ENCODE results near the gene SYNC. TPM values are rescaled to one million over a fixed set of nuclear protein-coding genes. Genes with fewer than 3 reads are reported as not detected.
A peak's percentile ranks its signal among the peaks of the same experiment; 100 is the strongest.

SYNC gene
- total and polyA plus RNA-seq, 9 of the 15 experiments (the other 6 are each of a cell fraction or from before 2014, with no cell fraction given) = 0.49 to 1.1 (median 0.87) TPM

DNA sequence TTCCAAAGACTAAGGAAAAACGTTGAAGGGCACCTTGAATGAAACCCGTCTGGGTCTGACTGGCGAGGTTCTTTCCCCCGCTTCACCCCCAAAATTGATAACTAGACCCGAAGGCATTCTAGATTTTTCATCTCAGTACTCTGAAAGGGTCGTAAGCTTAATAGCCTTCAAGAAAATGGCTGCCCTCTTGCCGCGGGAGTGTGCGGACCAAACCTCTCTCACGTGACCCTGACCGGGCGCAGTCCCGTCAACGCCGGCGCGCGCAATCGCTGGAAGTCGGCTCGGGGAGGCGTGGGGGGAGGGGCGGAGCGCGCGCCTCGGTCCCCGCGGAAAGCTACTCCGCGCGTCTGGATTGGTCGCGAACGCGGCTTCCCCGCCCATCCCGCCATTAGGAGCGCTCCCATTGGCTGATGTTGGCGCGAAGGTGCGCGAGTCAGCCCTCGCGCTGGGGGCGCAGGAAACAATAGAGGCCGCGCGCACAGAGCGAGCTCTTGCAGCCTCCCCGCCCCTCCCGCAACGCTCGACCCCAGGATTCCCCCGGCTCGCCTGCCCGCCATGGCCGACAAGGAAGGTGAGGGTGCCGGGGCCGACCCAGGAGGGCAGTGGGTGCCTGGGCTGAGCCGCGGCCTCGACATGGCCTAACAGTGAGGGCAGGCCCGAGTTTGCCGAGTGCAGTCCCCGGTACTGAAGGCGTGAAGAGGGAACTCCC lies 51.7 kb downstream of the SYNC start, which contains the start of gene RBBP4 (continued):
- TF ChIP-seq CBX8 (IDR thresholded peaks at IDR 0.05; ENCODE audit: borderline replicate concordance, extremely low read depth, low read depth, low read length, poor library complexity, severe bottlenecking) (no peak), ZNF785 (CRISPR knock-in tag; IDR thresholded peaks at IDR 0.05) (no peak), ILK (tag; IDR thresholded peaks at IDR 0.05; ENCODE audit: borderline replicate concordance, low read depth) (peak; percentile 76), SMC3 (conservative IDR thresholded peaks at IDR 0.05; ENCODE audit: insufficient read depth, low read depth, low read length) (no peak), FOXJ3 (CRISPR knock-in tag; IDR thresholded peaks at IDR 0.05) (no peak), RBM22 (IDR thresholded peaks at IDR 0.05; ENCODE audit: low read depth, low read length, poor library complexity, severe bottlenecking) (peak; percentile 34), BDP1 (IDR thresholded peaks at IDR 0.05; ENCODE audit: insufficient read depth, insufficient read length) (no peak), ZNF274 (IDR thresholded peaks at IDR 0.05; ENCODE audit: borderline replicate concordance, low read depth, low read length) (no peak), EP300 (IDR thresholded peaks at IDR 0.05; ENCODE audit: low read length) (no peak; the same call in 1 of the 2 replicates), KLF1 (tag; IDR thresholded peaks at IDR 0.05) (peak; percentile 93), PML (IDR thresholded peaks at IDR 0.05; ENCODE audit: low read length) (peak; percentile 31; the same call in 1 of the 2 replicates), ILF3 (IDR thresholded peaks at IDR 0.05; ENCODE audit: borderline replicate concordance) (no peak), KDM2B (CRISPR knock-in tag; IDR thresholded peaks at IDR 0.05) (peak; percentile 64)
- TF ChIP-seq, protein P1, sequence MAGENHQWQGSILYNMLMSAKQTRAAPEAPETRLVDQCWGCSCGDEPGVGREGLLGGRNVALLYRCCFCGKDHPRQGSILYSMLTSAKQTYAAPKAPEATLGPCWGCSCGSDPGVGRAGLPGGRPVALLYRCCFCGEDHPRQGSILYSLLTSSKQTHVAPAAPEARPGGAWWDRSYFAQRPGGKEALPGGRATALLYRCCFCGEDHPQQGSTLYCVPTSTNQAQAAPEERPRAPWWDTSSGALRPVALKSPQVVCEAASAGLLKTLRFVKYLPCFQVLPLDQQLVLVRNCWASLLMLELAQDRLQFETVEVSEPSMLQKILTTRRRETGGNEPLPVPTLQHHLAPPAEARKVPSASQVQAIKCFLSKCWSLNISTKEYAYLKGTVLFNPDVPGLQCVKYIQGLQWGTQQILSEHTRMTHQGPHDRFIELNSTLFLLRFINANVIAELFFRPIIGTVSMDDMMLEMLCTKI (IDR thresholded peaks at IDR 0.05; ENCODE audit: partially characterized antibody) = no peak
- TF ChIP-seq, protein P2, sequence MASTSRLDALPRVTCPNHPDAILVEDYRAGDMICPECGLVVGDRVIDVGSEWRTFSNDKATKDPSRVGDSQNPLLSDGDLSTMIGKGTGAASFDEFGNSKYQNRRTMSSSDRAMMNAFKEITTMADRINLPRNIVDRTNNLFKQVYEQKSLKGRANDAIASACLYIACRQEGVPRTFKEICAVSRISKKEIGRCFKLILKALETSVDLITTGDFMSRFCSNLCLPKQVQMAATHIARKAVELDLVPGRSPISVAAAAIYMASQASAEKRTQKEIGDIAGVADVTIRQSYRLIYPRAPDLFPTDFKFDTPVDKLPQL (IDR thresholded peaks at IDR 0.05; ENCODE audit: extremely low read depth, insufficient read length) = no peak
- TF ChIP-seq, protein P3, sequence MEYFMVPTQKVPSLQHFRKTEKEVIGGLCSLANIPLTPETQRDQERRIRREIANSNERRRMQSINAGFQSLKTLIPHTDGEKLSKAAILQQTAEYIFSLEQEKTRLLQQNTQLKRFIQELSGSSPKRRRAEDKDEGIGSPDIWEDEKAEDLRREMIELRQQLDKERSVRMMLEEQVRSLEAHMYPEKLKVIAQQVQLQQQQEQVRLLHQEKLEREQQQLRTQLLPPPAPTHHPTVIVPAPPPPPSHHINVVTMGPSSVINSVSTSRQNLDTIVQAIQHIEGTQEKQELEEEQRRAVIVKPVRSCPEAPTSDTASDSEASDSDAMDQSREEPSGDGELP (CRISPR knock-in tag; IDR thresholded peaks at IDR 0.05; ENCODE audit: borderline replicate concordance) = peak; percentile 87
- TF ChIP-seq, protein P4, sequence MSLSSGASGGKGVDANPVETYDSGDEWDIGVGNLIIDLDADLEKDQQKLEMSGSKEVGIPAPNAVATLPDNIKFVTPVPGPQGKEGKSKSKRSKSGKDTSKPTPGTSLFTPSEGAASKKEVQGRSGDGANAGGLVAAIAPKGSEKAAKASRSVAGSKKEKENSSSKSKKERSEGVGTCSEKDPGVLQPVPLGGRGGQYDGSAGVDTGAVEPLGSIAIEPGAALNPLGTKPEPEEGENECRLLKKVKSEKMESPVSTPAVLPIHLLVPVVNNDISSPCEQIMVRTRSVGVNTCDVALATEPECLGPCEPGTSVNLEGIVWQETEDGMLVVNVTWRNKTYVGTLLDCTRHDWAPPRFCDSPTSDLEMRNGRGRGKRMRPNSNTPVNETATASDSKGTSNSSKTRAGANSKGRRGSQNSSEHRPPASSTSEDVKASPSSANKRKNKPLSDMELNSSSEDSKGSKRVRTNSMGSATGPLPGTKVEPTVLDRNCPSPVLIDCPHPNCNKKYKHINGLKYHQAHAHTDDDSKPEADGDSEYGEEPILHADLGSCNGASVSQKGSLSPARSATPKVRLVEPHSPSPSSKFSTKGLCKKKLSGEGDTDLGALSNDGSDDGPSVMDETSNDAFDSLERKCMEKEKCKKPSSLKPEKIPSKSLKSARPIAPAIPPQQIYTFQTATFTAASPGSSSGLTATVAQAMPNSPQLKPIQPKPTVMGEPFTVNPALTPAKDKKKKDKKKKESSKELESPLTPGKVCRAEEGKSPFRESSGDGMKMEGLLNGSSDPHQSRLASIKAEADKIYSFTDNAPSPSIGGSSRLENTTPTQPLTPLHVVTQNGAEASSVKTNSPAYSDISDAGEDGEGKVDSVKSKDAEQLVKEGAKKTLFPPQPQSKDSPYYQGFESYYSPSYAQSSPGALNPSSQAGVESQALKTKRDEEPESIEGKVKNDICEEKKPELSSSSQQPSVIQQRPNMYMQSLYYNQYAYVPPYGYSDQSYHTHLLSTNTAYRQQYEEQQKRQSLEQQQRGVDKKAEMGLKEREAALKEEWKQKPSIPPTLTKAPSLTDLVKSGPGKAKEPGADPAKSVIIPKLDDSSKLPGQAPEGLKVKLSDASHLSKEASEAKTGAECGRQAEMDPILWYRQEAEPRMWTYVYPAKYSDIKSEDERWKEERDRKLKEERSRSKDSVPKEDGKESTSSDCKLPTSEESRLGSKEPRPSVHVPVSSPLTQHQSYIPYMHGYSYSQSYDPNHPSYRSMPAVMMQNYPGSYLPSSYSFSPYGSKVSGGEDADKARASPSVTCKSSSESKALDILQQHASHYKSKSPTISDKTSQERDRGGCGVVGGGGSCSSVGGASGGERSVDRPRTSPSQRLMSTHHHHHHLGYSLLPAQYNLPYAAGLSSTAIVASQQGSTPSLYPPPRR (CRISPR knock-in tag; IDR thresholded peaks at IDR 0.05; ENCODE audit: borderline replicate concordance) = no peak; the same call in 1 of the 2 replicates

Measured in K562 (cell line).